ENCODE measurements around the gene SUGT1.
"Not testable (repeated sequence)": the region's sequence is repeated elsewhere in the genome, so short reads cannot be mapped to it uniquely, and the experiment has no call there.

Gene SUGT1

DNA sequence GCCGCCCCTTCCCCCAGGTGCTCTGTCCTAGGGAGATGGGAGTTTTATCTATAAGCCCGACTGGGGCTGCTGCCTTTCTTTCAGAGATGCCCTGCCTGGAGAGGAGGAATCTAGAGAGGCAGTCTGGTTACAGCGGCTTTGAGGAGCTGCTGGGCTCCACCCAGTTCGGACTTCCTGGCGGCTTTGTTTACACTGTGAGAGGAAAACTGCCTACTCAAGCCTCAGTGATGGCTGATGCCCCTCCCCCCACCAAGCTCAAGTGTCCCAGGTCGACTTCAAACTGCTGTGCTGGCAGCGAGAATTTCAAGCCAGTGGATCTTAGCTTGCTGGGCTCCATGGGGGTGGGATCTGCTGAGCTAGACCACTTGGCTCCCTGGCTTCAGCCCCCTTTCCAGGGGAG lies 68.3 kb downstream of the SUGT1 start:
- not testable (repeated sequence) for H3K4me3 ChIP-seq (ENCODE audit: low read length); H3K27me3 ChIP-seq (ENCODE audit: control insufficient read depth, insufficient read depth, low read length); H3K9ac ChIP-seq (ENCODE audit: low read length); H3K27ac ChIP-seq (ENCODE audit: low read depth, low read length); H3K36me3 ChIP-seq (ENCODE audit: control insufficient read depth, insufficient read depth, low read length); H3K4me1 ChIP-seq (ENCODE audit: control insufficient read depth, insufficient read depth, low read length)

DNA sequence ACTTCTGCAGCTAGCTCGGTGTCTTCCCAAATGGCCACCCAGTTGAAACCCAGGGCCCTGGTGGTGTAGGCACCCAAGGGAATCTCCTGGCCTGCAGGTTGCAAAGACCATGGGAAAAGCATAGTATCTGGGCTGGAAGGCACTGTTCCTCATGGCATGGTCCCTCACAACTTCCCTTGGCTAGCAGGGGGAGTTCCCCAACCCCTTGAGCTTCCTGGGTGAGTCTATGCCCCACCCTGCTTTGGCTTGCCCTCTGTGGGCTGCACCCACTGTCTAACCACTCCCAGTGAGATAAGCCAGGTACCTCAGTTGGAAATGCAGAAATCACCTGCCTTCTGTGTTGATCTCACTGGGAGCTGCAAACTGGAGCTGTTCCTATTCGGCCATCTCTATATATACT lies 68.7 kb downstream of the SUGT1 start:
- not testable (repeated sequence) for H3K4me1 ChIP-seq (ENCODE audit: control insufficient read depth, insufficient read depth, low read length); H3K9ac ChIP-seq (ENCODE audit: low read length); H3K27me3 ChIP-seq (ENCODE audit: control insufficient read depth, insufficient read depth, low read length); H3K4me3 ChIP-seq (ENCODE audit: low read length); H3K27ac ChIP-seq (ENCODE audit: low read depth, low read length); H3K36me3 ChIP-seq (ENCODE audit: control insufficient read depth, insufficient read depth, low read length)

GRCh38 chr13:52723181-52723580 lies 70.5 kb downstream of the SUGT1 start:
- no peaks in the 10 kb centered on the region for H3K27me3 ChIP-seq (ENCODE audit: control insufficient read depth, insufficient read depth, low read length)

GRCh38 chr13:52725302-52725701 lies 72.7 kb downstream of the SUGT1 start:
- Histone ChIP-seq H3K27me3 (ENCODE audit: control insufficient read depth, insufficient read depth, low read length) (no peaks in the 10 kb centered on the region), H3K4me1 (ENCODE audit: control insufficient read depth, insufficient read depth, low read length) (no peaks in the 10 kb centered on the region), H3K9ac (ENCODE audit: low read length) (no peak overlapping the region), H3K36me3 (ENCODE audit: control insufficient read depth, insufficient read depth, low read length) (no peaks in the 10 kb centered on the region), H3K27ac (ENCODE audit: low read depth, low read length) (no peak overlapping the region), H3K4me3 (ENCODE audit: low read length) (no peak overlapping the region)

More at GRCh38 chr13:52723181-52723580, 70.5 kb downstream of the SUGT1 start:
- H3K4me1 ChIP-seq (ENCODE audit: control insufficient read depth, insufficient read depth, low read length) = no peaks in the 10 kb centered on the region
- H3K27ac ChIP-seq (ENCODE audit: low read depth, low read length) = no peak overlapping the region
- no peak overlapping the region for H3K4me3 ChIP-seq (ENCODE audit: low read length)
- H3K36me3 ChIP-seq (ENCODE audit: control insufficient read depth, insufficient read depth, low read length) = no peaks in the 10 kb centered on the region
- no peak overlapping the region for H3K9ac ChIP-seq (ENCODE audit: low read length)

GRCh38 chr13:52726258-52726657 lies 73.6 kb downstream of the SUGT1 start:
- Histone ChIP-seq H3K4me3 (ENCODE audit: low read length) (no peak overlapping the region), H3K27ac (ENCODE audit: low read depth, low read length) (no peak overlapping the region), H3K4me1 (ENCODE audit: control insufficient read depth, insufficient read depth, low read length) (no peaks in the 10 kb centered on the region), H3K36me3 (ENCODE audit: control insufficient read depth, insufficient read depth, low read length) (no peaks in the 10 kb centered on the region), H3K27me3 (ENCODE audit: control insufficient read depth, insufficient read depth, low read length) (no peaks in the 10 kb centered on the region), H3K9ac (ENCODE audit: low read length) (no peak overlapping the region)

GRCh38 chr13:52734075-52734623 lies 81.5 kb downstream of the SUGT1 start:
- peaks cover 2% of the 10 kb centered on the region for H3K27me3 ChIP-seq (ENCODE audit: control insufficient read depth, insufficient read depth, low read length)
- no peaks in the 10 kb centered on the region for H3K4me1 ChIP-seq (ENCODE audit: control insufficient read depth, insufficient read depth, low read length)
- H3K27ac ChIP-seq (ENCODE audit: low read depth, low read length) = no peak overlapping the region
- H3K36me3 ChIP-seq (ENCODE audit: control insufficient read depth, insufficient read depth, low read length) = no peaks in the 10 kb centered on the region
- H3K9ac ChIP-seq (ENCODE audit: low read length) = no peak overlapping the region
- H3K4me3 ChIP-seq (ENCODE audit: low read length) = no peak overlapping the region

DNA sequence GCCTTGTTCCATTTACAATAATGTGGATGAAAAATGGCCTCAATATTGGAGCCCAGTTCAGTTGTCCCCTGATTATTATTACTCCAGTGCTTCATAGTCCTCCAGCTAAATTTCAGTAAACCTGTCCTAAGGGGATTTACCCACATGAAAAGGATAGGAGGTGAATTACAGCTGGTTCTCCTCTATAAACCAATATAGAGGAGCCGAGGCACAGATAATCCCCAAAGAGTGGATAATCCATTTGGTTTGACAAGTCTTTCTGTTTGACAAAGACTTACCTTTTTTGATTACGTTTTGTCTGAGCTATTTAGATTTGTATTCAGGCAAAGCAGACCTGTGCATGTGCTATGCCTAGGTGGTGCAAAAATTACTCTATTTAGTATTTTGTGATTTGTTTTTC lies 84.3 kb downstream of the SUGT1 start:
- Histone ChIP-seq H3K4me1 (ENCODE audit: control insufficient read depth, insufficient read depth, low read length) (no peaks in the 10 kb centered on the region), H3K9ac (ENCODE audit: low read length) (no peak overlapping the region), H3K27ac (ENCODE audit: low read depth, low read length) (no peak overlapping the region), H3K36me3 (ENCODE audit: control insufficient read depth, insufficient read depth, low read length) (no peaks in the 10 kb centered on the region), H3K27me3 (ENCODE audit: control insufficient read depth, insufficient read depth, low read length) (peaks cover 13% of the 10 kb centered on the region), H3K4me3 (ENCODE audit: low read length) (no peak overlapping the region)

- Histone ChIP-seq H3K27ac (ENCODE audit: low read depth, low read length) (no peak overlapping the region), H3K4me3 (ENCODE audit: low read length) (no peak overlapping the region), H3K36me3 (ENCODE audit: control insufficient read depth, insufficient read depth, low read length) (no peaks in the 10 kb centered on the region), H3K4me1 (ENCODE audit: control insufficient read depth, insufficient read depth, low read length) (no peaks in the 10 kb centered on the region), H3K9ac (ENCODE audit: low read length) (no peak overlapping the region), H3K27me3 (ENCODE audit: control insufficient read depth, insufficient read depth, low read length) (peaks cover 13% of the 10 kb centered on the region)
Observed at GRCh38 chr13:52737451-52737850, 84.8 kb downstream of the SUGT1 start.

- H3K4me1 ChIP-seq (ENCODE audit: control insufficient read depth, insufficient read depth, low read length) = no peaks in the 10 kb centered on the region
- H3K27ac ChIP-seq (ENCODE audit: low read depth, low read length) = no peak overlapping the region
- no peaks in the 10 kb centered on the region for H3K36me3 ChIP-seq (ENCODE audit: control insufficient read depth, insufficient read depth, low read length)
- H3K9ac ChIP-seq (ENCODE audit: low read length) = no peak overlapping the region
- peaks cover 13% of the 10 kb centered on the region for H3K27me3 ChIP-seq (ENCODE audit: control insufficient read depth, insufficient read depth, low read length)
- no peak overlapping the region for H3K4me3 ChIP-seq (ENCODE audit: low read length)
Observed at GRCh38 chr13:52737965-52738364, 85.3 kb downstream of the SUGT1 start.

- Histone ChIP-seq H3K4me3 (ENCODE audit: low read length) (peak overlapping the region; percentile 45), H3K27ac (ENCODE audit: low read depth, low read length) (no peak overlapping the region), H3K27me3 (ENCODE audit: control insufficient read depth, insufficient read depth, low read length) (peaks cover 13% of the 10 kb centered on the region), H3K4me1 (ENCODE audit: control insufficient read depth, insufficient read depth, low read length) (no peaks in the 10 kb centered on the region), H3K9ac (ENCODE audit: low read length) (no peak overlapping the region), H3K36me3 (ENCODE audit: control insufficient read depth, insufficient read depth, low read length) (no peaks in the 10 kb centered on the region)
Observed at GRCh38 chr13:52738719-52739467, 86.3 kb downstream of the SUGT1 start.

- Histone ChIP-seq H3K27me3 (ENCODE audit: control insufficient read depth, insufficient read depth, low read length) (peaks cover 13% of the 10 kb centered on the region), H3K36me3 (ENCODE audit: control insufficient read depth, insufficient read depth, low read length) (no peaks in the 10 kb centered on the region), H3K27ac (ENCODE audit: low read depth, low read length) (no peak within 1 kb of the TSS), H3K4me3 (ENCODE audit: low read length) (peak within 1 kb of the TSS; percentile 45), H3K4me1 (ENCODE audit: control insufficient read depth, insufficient read depth, low read length) (no peaks in the 10 kb centered on the region), H3K9ac (ENCODE audit: low read length) (no peak within 1 kb of the TSS)
Observed at GRCh38 chr13:52739468-52740071, 86.9 kb downstream of the SUGT1 start, which contains the start of gene CNMD. TSS of gene CNMD (minus strand) at chr13:52739820. CDS start at chr13:52739701, 119 bp downstream.

DNA sequence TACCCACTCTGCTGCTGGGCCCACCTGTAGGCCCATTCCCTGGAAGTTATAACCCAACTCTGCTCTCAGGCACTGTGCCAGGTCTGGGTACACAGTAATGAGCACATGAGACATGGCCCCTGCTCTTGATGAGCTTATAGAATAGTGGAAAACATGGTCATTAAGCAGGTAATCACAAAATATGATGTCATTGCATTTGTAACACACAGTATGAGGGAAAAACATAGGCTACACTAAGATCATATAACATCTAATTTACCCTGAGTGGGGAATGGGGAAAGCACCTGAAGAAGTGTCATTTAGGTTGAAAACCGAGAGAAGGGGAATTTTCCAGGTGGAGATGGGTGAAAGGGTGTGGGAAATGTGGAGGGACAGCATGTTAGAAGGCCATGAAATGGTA lies 90.9 kb downstream of the SUGT1 start:
- no peak overlapping the region for H3K4me3 ChIP-seq (ENCODE audit: low read length)
- H3K4me1 ChIP-seq (ENCODE audit: control insufficient read depth, insufficient read depth, low read length) = no peaks in the 10 kb centered on the region
- H3K27me3 ChIP-seq (ENCODE audit: control insufficient read depth, insufficient read depth, low read length) = peaks cover 13% of the 10 kb centered on the region
- no peak overlapping the region for H3K9ac ChIP-seq (ENCODE audit: low read length)
- no peaks in the 10 kb centered on the region for H3K36me3 ChIP-seq (ENCODE audit: control insufficient read depth, insufficient read depth, low read length)
- no peak overlapping the region for H3K27ac ChIP-seq (ENCODE audit: low read depth, low read length)

DNA sequence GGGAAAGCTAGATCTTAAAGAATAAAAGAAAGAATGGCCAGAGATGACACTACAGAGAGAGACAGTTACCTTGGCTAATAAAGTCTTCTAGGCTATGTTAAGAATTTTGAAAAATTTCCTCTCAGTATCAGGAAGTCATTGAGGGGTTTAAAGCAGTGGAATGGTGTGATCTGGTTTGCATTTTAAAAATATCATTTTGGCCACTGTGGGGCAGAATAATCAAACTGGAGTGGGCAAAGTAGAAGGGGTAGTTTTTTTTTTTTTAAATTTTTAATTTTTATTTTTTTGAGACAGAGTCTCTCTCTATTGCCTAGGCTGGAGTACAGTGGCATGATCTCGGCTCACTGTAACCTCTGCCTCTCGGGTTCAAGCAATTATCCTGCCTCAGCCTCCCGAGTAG lies 91.4 kb downstream of the SUGT1 start:
- Histone ChIP-seq H3K9ac (ENCODE audit: low read length) (no peak overlapping the region), H3K27me3 (ENCODE audit: control insufficient read depth, insufficient read depth, low read length) (peaks cover 12% of the 10 kb centered on the region)

More for the DNA sequence above, 91.4 kb downstream of the SUGT1 start:
- Histone ChIP-seq H3K4me3 (ENCODE audit: low read length) (no peak overlapping the region), H3K27ac (ENCODE audit: low read depth, low read length) (no peak overlapping the region), H3K4me1 (ENCODE audit: control insufficient read depth, insufficient read depth, low read length) (no peaks in the 10 kb centered on the region), H3K36me3 (ENCODE audit: control insufficient read depth, insufficient read depth, low read length) (no peaks in the 10 kb centered on the region)

All from rectal smooth muscle tissue (tissue), 1 donor.